ENCODE results near the gene NASP.
A peak's percentile ranks its signal among the peaks of the same experiment; 100 is the strongest.

Gene NASP

GRCh38 chr1:45583666-45584350, at the start of gene NASP:
Gene NASP, plus strand, starts transcription at chr1:45584041. Its CDS starts 106 bp downstream, at chr1:45584147.
- FAIRE-seq, result no peak

- no peak for FAIRE-seq
Observed at GRCh38 chr1:45535988-45536766, 47.7 kb upstream of the NASP start.

DNA sequence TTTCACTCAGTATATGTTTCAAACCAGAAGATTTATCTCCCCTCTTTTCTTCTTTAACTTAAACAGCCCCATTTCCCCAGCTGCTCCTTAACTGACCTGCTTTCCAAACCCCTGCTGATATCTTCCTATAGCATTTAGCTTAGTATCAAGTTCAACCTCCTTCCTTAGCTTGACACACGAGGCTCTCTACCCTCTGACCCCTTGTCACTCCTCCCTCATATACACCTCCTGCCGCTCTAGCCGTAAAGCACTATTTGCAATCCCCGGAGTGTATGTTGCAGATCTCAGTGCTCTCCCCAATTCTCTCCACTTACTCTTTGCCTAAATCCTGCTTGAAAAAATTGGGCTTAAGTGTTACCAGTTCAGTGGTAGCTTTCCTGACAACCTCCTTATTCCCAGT, 47.0 kb upstream of the NASP start:
- no peak for FAIRE-seq

- no peak for FAIRE-seq
Observed at GRCh38 chr1:45541193-45541592, 42.6 kb upstream of the NASP start.

DNA sequence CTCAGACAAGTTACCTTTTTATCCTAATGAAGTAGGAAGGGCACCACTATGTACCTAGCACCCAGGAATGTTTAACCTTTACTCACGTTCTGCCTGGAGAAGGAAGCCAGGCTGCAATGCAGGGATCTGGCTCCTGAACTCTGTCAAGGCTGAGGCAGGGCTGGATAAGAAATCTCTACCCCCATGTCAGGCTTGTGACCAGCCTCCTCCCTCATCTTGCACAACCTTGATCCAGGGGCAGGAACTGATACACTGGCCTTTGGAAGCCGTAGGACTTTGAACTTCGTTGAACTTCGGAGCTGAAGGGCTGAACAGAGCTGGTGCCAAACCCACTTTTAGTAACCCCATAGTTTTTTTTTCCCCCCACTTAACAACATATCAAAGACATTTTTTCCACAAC, 41.2 kb upstream of the NASP start:
- no peak for FAIRE-seq

GRCh38 chr1:45543581-45544417, 40.0 kb upstream of the NASP start:
- no peak for FAIRE-seq

DNA sequence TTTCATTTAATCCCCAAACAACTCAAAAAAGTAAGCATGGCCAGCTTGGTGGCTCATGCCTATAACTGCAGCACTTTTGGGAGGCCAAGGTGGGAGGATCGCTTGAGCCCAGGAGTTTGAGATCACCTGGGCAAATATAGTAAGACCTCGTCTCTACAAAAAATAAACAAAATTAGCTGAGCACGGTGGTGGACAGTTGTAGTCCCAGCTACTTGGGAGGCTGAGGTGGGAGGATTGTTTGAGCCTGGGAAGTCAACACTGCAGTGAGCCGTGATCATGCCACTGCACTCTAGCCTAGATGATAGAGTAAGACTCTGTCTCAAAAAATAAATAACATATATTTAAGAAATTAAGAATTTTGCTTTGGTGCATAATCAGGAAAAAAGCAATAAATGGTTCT, 39.3 kb upstream of the NASP start:
- no peak for FAIRE-seq

GRCh38 chr1:45545019-45545493, 38.8 kb upstream of the NASP start:
- FAIRE-seq, result no peak

DNA sequence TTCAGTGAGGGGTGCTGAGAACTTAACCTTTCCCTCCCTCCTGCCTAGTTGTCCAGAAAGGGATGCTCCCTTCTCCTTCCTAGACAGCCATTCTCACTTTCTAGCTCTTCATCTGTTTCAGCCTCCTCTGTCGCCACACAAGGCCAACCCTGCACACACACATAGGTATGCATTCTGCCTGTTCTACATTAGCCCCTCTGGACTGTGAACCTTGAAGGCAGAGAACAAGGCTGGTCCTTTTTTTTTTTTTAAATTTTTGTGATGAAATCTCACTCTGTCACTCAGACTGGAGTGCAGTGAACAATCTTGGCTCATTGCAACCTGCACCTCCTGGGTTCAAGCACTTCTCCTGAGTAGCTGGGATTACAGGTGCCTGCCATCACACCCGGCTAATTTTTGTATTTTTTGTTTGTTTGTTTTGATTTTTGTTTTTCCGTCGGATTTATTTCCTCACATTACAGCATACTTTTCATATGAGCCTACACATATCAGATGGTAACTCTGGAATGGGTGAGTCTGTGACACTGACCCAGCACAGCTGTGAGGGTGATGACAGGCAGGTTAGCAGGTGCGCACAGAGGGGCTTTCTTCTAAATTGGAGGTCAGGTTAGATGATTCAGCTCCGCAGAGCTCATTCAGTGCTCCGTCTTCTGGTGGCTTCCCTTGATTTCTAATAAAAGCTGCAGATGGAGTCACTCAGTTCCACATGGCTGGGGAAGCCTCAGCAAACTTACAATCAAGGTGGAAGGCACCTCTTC, 38.1 kb upstream of the NASP start:
- no peak for FAIRE-seq

GRCh38 chr1:45550401-45551351, 33.2 kb upstream of the NASP start, which contains the start of gene AKR1A1:
Gene AKR1A1, plus strand, starts transcription at chr1:45550826. Its CDS starts 10,969 bp downstream, at chr1:45561795.
- no peak for FAIRE-seq

DNA sequence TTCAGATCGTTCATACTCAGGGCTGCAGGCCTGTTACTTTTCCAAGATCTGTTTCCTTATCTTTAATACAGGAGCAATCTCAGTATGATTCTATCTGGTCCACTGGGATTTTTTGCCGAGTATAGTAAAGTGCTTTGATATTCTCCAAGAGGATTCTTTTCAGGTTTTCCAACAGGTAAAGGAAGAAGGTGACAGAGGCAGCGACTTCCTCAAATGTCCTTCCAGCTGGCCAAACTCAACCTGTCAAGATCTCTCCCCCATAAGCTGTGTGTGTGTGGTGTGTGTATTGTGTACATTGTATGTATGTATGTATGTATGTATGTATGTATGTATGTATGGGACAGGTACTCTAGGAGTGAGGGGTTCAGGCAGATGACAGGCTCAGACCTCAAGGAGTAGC, 32.2 kb upstream of the NASP start:
- no peak for FAIRE-seq

GRCh38 chr1:45552331-45552730, 31.5 kb upstream of the NASP start:
- FAIRE-seq, result no peak

- FAIRE-seq, result no peak
Observed at GRCh38 chr1:45554198-45554597, 29.6 kb upstream of the NASP start.

DNA sequence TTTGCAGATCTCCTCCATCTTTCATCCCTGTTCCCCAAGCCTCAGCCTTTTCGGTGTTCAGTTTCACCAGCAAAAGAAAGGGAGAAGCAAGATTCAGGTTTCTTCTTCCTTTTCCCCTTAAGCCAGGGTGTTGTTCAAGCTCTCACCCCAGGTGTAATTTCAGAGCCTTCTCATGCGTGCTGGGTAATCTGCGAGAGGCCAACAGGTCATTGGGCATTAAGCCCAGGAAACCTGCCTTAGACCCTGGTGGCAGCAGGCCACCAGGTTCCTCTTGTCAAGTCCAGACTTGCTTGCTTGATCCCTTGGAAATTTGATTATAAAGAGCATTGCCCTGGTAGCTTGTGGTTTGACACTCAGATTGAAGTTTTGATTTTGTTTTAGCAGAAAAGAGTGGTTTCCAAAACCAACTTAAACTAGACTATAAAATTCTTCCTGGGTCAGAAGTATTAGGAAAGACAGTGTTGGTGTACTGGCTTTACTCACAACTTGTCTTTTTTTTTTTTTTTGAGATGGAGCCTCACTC, 26.4 kb upstream of the NASP start:
- no peak for FAIRE-seq

DNA sequence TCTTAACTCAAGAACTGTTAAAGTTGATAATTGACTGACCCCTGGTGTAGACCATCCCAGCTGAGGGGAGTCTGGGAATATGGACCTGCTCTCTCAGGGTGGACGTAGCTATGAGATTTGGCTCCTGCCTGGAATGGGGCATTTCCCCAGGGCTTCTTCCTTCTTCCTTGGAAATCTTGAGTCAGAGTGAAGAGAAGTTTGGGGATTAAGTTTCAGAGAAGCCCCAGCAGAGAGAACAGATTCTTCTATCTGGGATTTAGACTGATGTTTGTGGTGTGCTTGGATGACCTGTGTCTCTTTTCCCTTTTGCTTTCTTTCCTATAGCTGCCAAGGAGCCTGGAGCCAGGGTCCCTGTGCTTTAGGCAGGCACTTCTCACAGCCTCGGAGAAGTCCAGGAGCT, 20.0 kb upstream of the NASP start:
- no peak for FAIRE-seq

- no peak for FAIRE-seq
Observed at GRCh38 chr1:45566722-45567121, 17.1 kb upstream of the NASP start.

DNA sequence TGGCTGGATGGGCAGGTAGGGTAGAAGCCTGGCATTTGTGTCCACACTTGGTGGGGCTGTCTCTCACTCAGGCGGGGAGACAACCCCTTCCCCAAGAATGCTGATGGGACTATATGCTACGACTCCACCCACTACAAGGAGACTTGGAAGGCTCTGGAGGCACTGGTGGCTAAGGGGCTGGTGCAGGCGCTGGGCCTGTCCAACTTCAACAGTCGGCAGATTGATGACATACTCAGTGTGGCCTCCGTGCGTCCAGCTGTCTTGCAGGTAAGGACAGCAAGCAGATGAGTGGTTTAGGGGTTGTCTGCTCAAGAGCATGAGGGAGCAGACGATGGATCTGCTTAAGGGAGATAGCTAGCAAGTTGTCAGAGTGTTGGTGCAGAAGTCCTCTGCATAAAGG, 15.9 kb upstream of the NASP start:
- FAIRE-seq, result no peak

DNA sequence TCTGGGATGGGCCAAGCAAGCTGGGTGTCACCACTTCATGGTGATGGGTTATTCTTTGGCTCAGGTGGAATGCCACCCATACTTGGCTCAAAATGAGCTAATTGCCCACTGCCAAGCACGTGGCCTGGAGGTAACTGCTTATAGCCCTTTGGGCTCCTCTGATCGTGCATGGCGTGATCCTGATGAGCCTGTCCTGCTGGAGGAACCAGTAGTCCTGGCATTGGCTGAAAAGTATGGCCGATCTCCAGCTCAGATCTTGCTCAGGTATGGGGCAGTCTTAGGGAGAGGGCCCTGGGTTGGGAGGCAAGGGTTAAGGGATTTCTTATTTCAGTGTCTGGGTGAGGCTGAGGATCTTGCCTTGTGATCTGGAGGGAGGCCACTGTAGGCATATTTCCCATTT, 15.4 kb upstream of the NASP start:
- FAIRE-seq, result no peak

- no peak for FAIRE-seq
Observed at GRCh38 chr1:45569571-45569961, 14.3 kb upstream of the NASP start.

DNA sequence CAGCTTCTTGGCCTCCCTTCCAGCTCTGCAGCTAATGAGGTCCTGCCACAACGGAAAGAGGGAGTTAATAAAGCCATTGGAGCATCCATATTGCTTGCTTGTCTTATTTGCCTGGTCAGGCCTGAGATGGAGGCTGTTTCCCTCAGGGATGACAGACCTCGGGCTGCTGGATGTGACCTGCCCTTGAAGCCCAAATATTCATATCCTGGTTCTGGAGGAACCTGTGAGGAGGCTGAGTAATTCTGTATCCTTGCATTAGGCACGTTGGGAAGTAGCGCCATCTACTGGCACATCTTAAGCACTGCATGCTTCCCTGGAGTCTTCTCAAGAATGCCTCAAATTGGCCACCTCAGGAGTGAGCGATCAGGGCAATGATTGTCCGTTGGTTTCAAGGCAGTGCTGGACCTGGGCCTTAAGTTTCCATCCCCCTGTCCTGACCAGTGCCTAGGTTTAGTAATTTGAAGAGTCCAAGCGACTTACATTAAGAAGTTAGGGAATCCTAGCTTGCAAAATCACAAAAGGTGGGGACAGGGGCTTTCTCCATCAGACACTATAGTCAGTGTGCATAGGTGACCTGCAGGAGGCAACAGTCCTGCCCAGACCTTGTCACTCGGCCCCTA, 13.8 kb upstream of the NASP start:
- FAIRE-seq, result peak; percentile 69

- no peak for FAIRE-seq
Observed at GRCh38 chr1:45570631-45571030, 13.2 kb upstream of the NASP start.

All from islet of Langerhans (tissue), 1 donor.